Measurements from ENCODE around the gene SPRY4.

The SPRY4 gene

GRCh38 chr5:142290577-142291299 lies 34.1 kb downstream of the SPRY4 start:
- H3K79me1 ChIP-seq (ENCODE audit: low read length) = peaks cover 6% of the 10 kb centered on the region
- no peak overlapping the region for H4K91ac ChIP-seq (ENCODE audit: low read depth, low read length)

DNA sequence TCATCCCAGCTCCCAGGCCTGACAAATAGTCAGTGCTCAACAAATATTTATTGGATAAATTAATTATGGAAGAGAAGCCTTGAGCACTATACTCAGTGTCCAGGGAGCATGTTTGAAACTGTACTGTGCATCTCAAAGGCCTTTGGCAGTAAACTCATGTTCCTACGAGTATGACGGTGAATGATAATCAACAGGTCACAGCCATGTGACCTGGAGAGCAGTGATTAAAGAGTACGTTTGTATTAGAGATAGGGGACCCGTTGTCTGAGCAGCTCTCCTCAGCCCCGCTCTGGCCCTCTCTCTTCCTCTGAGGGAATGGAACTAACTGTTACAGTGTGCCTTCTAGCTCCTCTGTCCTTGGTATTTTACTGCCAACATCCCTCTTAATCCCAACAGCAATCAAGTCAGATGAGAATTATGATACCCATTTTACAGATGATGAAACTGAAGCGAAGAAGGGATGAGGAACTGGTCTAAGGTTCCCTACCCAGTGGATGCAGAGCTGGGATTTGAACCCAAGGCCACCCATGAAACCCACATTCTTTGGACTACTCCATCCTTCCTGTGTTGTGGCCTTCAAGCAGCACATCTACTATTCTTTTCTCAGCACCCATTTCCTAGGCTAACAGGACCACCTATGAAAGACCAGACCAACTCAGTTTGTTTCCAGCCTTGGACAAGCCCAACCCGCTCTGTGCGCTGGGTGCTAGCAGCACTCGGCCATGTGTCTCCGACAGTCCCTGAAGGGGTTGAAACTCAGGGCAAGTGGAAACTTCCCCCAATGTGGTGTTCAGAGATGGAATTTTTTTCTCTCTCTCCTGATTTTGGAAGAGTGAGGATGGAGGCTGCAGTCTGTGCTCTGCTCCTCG lies 34.9 kb downstream of the SPRY4 start:
- Histone ChIP-seq H4K91ac (ENCODE audit: low read depth, low read length) (no peak overlapping the region), H3K79me2 (ENCODE audit: control insufficient read depth, insufficient read depth, low read length, poor library complexity) (no peaks in the 10 kb centered on the region), H4K8ac (ENCODE audit: low read depth, low read length) (no peak overlapping the region), H3K9me3 (ENCODE audit: insufficient read depth, low read depth, low read length) (no peaks in the 10 kb centered on the region), H2BK120ac (ENCODE audit: insufficient read depth, low read length, poor library complexity) (no peak overlapping the region), H2BK5ac (ENCODE audit: low read depth, low read length, poor library complexity) (no peak overlapping the region), H3K23ac (ENCODE audit: low read length) (no peak overlapping the region), H3K36me3 (ENCODE audit: control insufficient read depth in 1 of 2, insufficient read depth in 2 of 2, low read length in 2 of 2) (no peaks in the 10 kb centered on the region), H3K79me1 (ENCODE audit: low read length) (peaks cover 4% of the 10 kb centered on the region), H2AFZ (ENCODE audit: insufficient read depth, low read length, poor library complexity) (no peak overlapping the region), H3K27me3 (ENCODE audit: insufficient read depth, low read length) (no peaks in the 10 kb centered on the region), H2AK5ac (ENCODE audit: low read length) (no peak overlapping the region), H4K12ac (ENCODE audit: low read depth, low read length) (no peak overlapping the region), H3K27ac (ENCODE audit: low read depth, low read length) (no peak overlapping the region), H3K9ac (ENCODE audit: low read length) (no peak overlapping the region), H2BK12ac (ENCODE audit: low read length) (no peak overlapping the region), H3K4me2 (ENCODE audit: low read length) (peak overlapping the region; percentile 19), H3K4ac (ENCODE audit: low read depth, low read length) (no peak overlapping the region), H3K14ac (ENCODE audit: low read length) (no peak overlapping the region), H3K4me1 (ENCODE audit: control insufficient read depth in 1 of 2, insufficient read depth in 2 of 2, low read length in 2 of 2) (peaks cover 15 to 18% of the 10 kb centered on the region in 2 experiments), H3K18ac (ENCODE audit: low read length) (no peak overlapping the region), H3K4me3 (ENCODE audit: low read depth, low read length) (no peak overlapping the region)
- no CpG with 5 or more reads among the region's 11 CpGs for WGBS (ENCODE audit: extremely low coverage, insufficient coverage, insufficient read length)
- no peak for DNase-seq

More at GRCh38 chr5:142290577-142291299, 34.1 kb downstream of the SPRY4 start:
- Histone ChIP-seq H4K8ac (ENCODE audit: low read depth, low read length) (no peak overlapping the region), H2BK5ac (ENCODE audit: low read depth, low read length, poor library complexity) (no peak overlapping the region), H3K27ac (ENCODE audit: low read depth, low read length) (no peak overlapping the region), H2BK120ac (ENCODE audit: insufficient read depth, low read length, poor library complexity) (no peak overlapping the region), H3K79me2 (ENCODE audit: control insufficient read depth, insufficient read depth, low read length, poor library complexity) (no peaks in the 10 kb centered on the region), H3K4me3 (ENCODE audit: low read depth, low read length) (no peak overlapping the region), H2AK5ac (ENCODE audit: low read length) (no peak overlapping the region), H3K4ac (ENCODE audit: low read depth, low read length) (no peak overlapping the region), H2AFZ (ENCODE audit: insufficient read depth, low read length, poor library complexity) (no peak overlapping the region), H3K9me3 (ENCODE audit: insufficient read depth, low read depth, low read length) (no peaks in the 10 kb centered on the region), H3K23ac (ENCODE audit: low read length) (no peak overlapping the region), H3K27me3 (ENCODE audit: insufficient read depth, low read length) (no peaks in the 10 kb centered on the region), H3K4me1 (ENCODE audit: control insufficient read depth in 1 of 2, insufficient read depth in 2 of 2, low read length in 2 of 2) (peaks cover 20 to 25% of the 10 kb centered on the region in 2 experiments), H2BK12ac (ENCODE audit: low read length) (no peak overlapping the region), H3K14ac (ENCODE audit: low read length) (no peak overlapping the region), H3K18ac (ENCODE audit: low read length) (no peak overlapping the region), H3K36me3 (ENCODE audit: control insufficient read depth in 1 of 2, insufficient read depth in 2 of 2, low read length in 2 of 2) (no peaks in the 10 kb centered on the region), H3K4me2 (ENCODE audit: low read length) (peak overlapping the region; percentile 19), H3K9ac (ENCODE audit: low read length) (no peak overlapping the region), H4K12ac (ENCODE audit: low read depth, low read length) (no peak overlapping the region)
- no CpG with 5 or more reads among the region's 5 CpGs for WGBS (ENCODE audit: extremely low coverage, insufficient coverage, insufficient read length)
- no peak for DNase-seq

DNA sequence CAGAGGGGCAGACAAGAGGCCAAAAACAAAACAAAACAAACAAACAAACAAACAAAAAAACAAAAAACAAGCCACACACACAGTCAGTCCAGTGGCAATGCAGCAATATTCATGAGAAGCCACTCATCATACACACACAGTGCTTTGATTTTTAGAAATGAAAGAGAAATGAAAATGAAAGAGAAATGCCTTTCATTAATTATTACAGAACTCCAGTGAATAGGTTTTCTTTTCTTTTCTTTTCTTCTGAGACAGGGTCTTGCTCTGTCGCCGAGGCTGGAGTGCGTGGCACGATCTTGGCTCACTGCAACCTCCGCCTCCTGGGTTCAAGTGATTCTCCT lies 36.9 kb downstream of the SPRY4 start:
- Histone ChIP-seq H3K18ac (ENCODE audit: low read length) (peak overlapping the region; percentile 35), H2BK120ac (ENCODE audit: insufficient read depth, low read length, poor library complexity) (peak overlapping the region; percentile 27), H3K27ac (ENCODE audit: low read depth, low read length) (no peak overlapping the region), H3K23ac (ENCODE audit: low read length) (no peak overlapping the region), H3K4ac (ENCODE audit: low read depth, low read length) (no peak overlapping the region), H3K4me2 (ENCODE audit: low read length) (no peak overlapping the region), H4K91ac (ENCODE audit: low read depth, low read length) (no peak overlapping the region), H2BK12ac (ENCODE audit: low read length) (no peak overlapping the region), H3K79me1 (ENCODE audit: low read length) (peaks cover 4% of the 10 kb centered on the region), H3K27me3 (ENCODE audit: insufficient read depth, low read length) (no peaks in the 10 kb centered on the region), H3K9ac (ENCODE audit: low read length) (no peak overlapping the region), H4K12ac (ENCODE audit: low read depth, low read length) (no peak overlapping the region), H2BK5ac (ENCODE audit: low read depth, low read length, poor library complexity) (no peak overlapping the region), H3K36me3 (ENCODE audit: control insufficient read depth in 1 of 2, insufficient read depth in 2 of 2, low read length in 2 of 2) (no peaks in the 10 kb centered on the region), H2AFZ (ENCODE audit: insufficient read depth, low read length, poor library complexity) (no peak overlapping the region), H3K79me2 (ENCODE audit: control insufficient read depth, insufficient read depth, low read length, poor library complexity) (no peaks in the 10 kb centered on the region), H3K4me1 (ENCODE audit: control insufficient read depth in 1 of 2, insufficient read depth in 2 of 2, low read length in 2 of 2) (peaks cover 15 to 16% of the 10 kb centered on the region in 2 experiments), H4K8ac (ENCODE audit: low read depth, low read length) (no peak overlapping the region), H3K14ac (ENCODE audit: low read length) (no peak overlapping the region), H3K4me3 (ENCODE audit: low read depth, low read length) (no peak overlapping the region), H3K9me3 (ENCODE audit: insufficient read depth, low read depth, low read length) (peaks cover 2% of the 10 kb centered on the region), H2AK5ac (ENCODE audit: low read length) (no peak overlapping the region)
- DNase-seq = no peak
- no CpG with 5 or more reads among the region's 5 CpGs for WGBS (ENCODE audit: extremely low coverage, insufficient coverage, insufficient read length)

GRCh38 chr5:142287096-142287972 lies 37.5 kb downstream of the SPRY4 start:
- Histone ChIP-seq H4K91ac (ENCODE audit: low read depth, low read length) (peak overlapping the region; percentile 49), H3K27ac (ENCODE audit: low read depth, low read length) (no peak overlapping the region), H3K36me3 (ENCODE audit: control insufficient read depth in 1 of 2, insufficient read depth in 2 of 2, low read length in 2 of 2) (no peaks in the 10 kb centered on the region), H2BK12ac (ENCODE audit: low read length) (peak overlapping the region; percentile 38), H3K4me1 (ENCODE audit: control insufficient read depth in 1 of 2, insufficient read depth in 2 of 2, low read length in 2 of 2) (peaks cover 15 to 16% of the 10 kb centered on the region in 2 experiments), H2AFZ (ENCODE audit: insufficient read depth, low read length, poor library complexity) (no peak overlapping the region), H3K4me2 (ENCODE audit: low read length) (no peak overlapping the region), H3K9ac (ENCODE audit: low read length) (no peak overlapping the region), H4K8ac (ENCODE audit: low read depth, low read length) (no peak overlapping the region), H3K14ac (ENCODE audit: low read length) (peak overlapping the region; percentile 48), H4K12ac (ENCODE audit: low read depth, low read length) (no peak overlapping the region), H3K23ac (ENCODE audit: low read length) (no peak overlapping the region), H2AK5ac (ENCODE audit: low read length) (no peak overlapping the region), H3K27me3 (ENCODE audit: insufficient read depth, low read length) (no peaks in the 10 kb centered on the region), H3K79me2 (ENCODE audit: control insufficient read depth, insufficient read depth, low read length, poor library complexity) (no peaks in the 10 kb centered on the region), H3K4ac (ENCODE audit: low read depth, low read length) (no peak overlapping the region), H2BK120ac (ENCODE audit: insufficient read depth, low read length, poor library complexity) (no peak overlapping the region), H3K4me3 (ENCODE audit: low read depth, low read length) (no peak overlapping the region), H3K18ac (ENCODE audit: low read length) (peak overlapping the region; percentile 35), H3K9me3 (ENCODE audit: insufficient read depth, low read depth, low read length) (peaks cover 2% of the 10 kb centered on the region), H3K79me1 (ENCODE audit: low read length) (peaks cover 4% of the 10 kb centered on the region), H2BK5ac (ENCODE audit: low read depth, low read length, poor library complexity) (no peak overlapping the region)
- no CpG with 5 or more reads among the region's 17 CpGs for WGBS (ENCODE audit: extremely low coverage, insufficient coverage, insufficient read length)
- no peak for DNase-seq
